A673 (cell line): Measurements from ENCODE around the gene BPIFB1. TPM values are rescaled to one million over a fixed set of nuclear protein-coding genes. Genes with fewer than 3 reads are reported as not detected.

Experiments used
- BruUV-seq: library from RNA; stranded (reverse); fragments of 400-500 nt; replicated peaks from 2 replicates; lab custom pipeline; 2021; lab: Mats Ljungman, UMichigan
- CTCF ChIA-PET: fragments of 300-600 bp; sonication (Branson Sonifier 250); formaldehyde crosslinking; loops from one replicate; lab custom pipeline; 2022; ENCODE audit warnings: antibody characterized with exemption; lab: Charles Lee
- POLR2A ChIA-PET: fragments of 300-600 bp; sonication (Branson Sonifier 250); formaldehyde crosslinking; loops from one replicate; lab custom pipeline; 2022; ENCODE audit warnings: antibody characterized with exemption; ENCODE audit not compliant: low non-redundant PET; lab: Charles Lee
- DNase-seq: peaks from one replicate; pipeline ENCODE4 v3.0.0-alpha.2; 2015; ENCODE audit warnings: low spot score
- H3K27ac ChIP-seq: fragments of 200-600 bp; sonication (generic); 2 replicates; pipeline ENCODE4 v1.5.1; 2016; ENCODE audit warnings: mixed run types, low read depth, mild to moderate bottlenecking, mixed read lengths, antibody characterized with exemption, low read length; ENCODE audit not compliant: poor library complexity, severe bottlenecking
- H3K27me3 ChIP-seq: fragments of 200-600 bp; sonication (generic); replicated peaks from 2 replicates; pipeline ENCODE4 v1.6.1; 2017; ENCODE audit warnings: mixed run types, low read depth, mild to moderate bottlenecking, mixed read lengths, antibody characterized with exemption, low read length; ENCODE audit not compliant: insufficient read depth, poor library complexity
- H3K36me3 ChIP-seq: fragments of 200-600 bp; sonication (generic); 2 replicates; pipeline ENCODE4 v1.6.1; 2016; ENCODE audit warnings: mixed run types, mild to moderate bottlenecking, mixed read lengths, antibody characterized with exemption, low read length; ENCODE audit not compliant: insufficient read depth, poor library complexity, severe bottlenecking
- H3K4me1 ChIP-seq: fragments of 200-600 bp; sonication (generic); 2 replicates; pipeline ENCODE4 v1.6.1; 2017; ENCODE audit warnings: mixed run types, mild to moderate bottlenecking, mixed read lengths, antibody characterized with exemption, low read length; ENCODE audit not compliant: insufficient read depth, poor library complexity, severe bottlenecking
- H3K4me3 ChIP-seq: fragments of 200-600 bp; sonication (generic); 2 replicates; pipeline ENCODE4 v1.5.1; 2016; ENCODE audit warnings: low read depth, mixed run types, mild to moderate bottlenecking, mixed read lengths, low read length; ENCODE audit not compliant: poor library complexity, severe bottlenecking
- H3K9me3 ChIP-seq: fragments of 200-600 bp; sonication (generic); 2 replicates; pipeline ENCODE4 v1.6.1; 2016; ENCODE audit warnings: mixed run types, low read depth, mild to moderate bottlenecking, mixed read lengths, antibody characterized with exemption, low read length; ENCODE audit not compliant: poor library complexity, severe bottlenecking
- EZH2 ChIP-seq: fragments of 200-600 bp; sonication (generic); IDR thresholded peaks from 2 replicates; pipeline ENCODE4 v1.6.1; 2017; ENCODE audit warnings: borderline replicate concordance, low read depth, mild to moderate bottlenecking, mixed read lengths, antibody characterized with exemption, low read length; ENCODE audit not compliant: poor library complexity, severe bottlenecking
- intact Hi-C: fragments of 100-400 bp; cut with micrococcal nuclease; formaldehyde crosslinking; loops from one replicate; pipeline ENCODE4 v1.10.0; 2022; ENCODE audit not compliant: unreplicated experiment
- total RNA-seq: library from RNA; stranded (reverse); gene quantifications from 2 replicates; pipeline ENCODE4 v1.2.3, GENCODE V29; 2021
- TF ChIP-seq, protein P1 (sequence below): fragments of 300-800, 200-600 bp; sonication (generic); conservative IDR thresholded peaks from 2 replicates; pipeline ENCODE4 v1.5.1; 2017; ENCODE audit warnings: low read depth, mild to moderate bottlenecking, antibody characterized with exemption, low read length, moderate library complexity, mixed read lengths

Gene BPIFB1
- total RNA-seq, 1 experiment from 2014 or later = not detected

DNA sequence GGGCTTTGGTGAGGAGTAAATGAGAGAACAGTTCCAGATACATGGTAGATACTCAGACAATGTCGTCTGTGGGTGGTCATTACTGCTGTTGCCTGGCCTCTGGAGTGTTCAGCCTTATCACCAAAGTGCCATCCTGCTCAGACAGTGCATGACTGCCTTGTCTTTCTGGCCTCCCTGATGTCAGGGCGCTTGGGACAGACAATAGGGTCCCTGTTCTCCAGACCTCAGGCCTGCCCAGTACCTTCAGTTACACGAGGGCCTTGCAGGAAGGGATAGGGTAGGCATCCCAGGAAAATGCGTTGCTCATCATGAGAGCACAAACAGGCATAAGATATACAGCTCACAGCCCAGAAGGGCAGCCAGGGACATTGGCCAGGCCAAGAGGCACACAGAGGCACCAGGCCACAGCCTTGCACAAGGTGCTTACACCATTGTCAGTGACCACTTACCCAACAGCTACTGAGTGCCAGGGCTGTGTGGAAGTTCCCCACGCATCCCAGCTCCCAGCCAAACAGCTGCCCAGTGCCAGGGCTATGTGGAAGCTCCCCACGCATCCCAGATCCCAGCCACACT is 27.4 kb downstream of the BPIFB1 start:
- ChIA-PET CTCF (no interaction called here), POLR2A (no interaction called here)
- DNase-seq = no peak
- Histone ChIP-seq H3K9me3 (no peaks in the 10 kb centered on the region), H3K4me3 (no peak overlapping the region), H3K36me3 (no peaks in the 10 kb centered on the region), H3K27me3 (no peaks in the 10 kb centered on the region), H3K4me1 (no peaks in the 10 kb centered on the region), H3K27ac (no peak overlapping the region)
- intact Hi-C loops = no loop called here
- no peak for TF ChIP-seq EZH2
- TF ChIP-seq, protein P1, sequence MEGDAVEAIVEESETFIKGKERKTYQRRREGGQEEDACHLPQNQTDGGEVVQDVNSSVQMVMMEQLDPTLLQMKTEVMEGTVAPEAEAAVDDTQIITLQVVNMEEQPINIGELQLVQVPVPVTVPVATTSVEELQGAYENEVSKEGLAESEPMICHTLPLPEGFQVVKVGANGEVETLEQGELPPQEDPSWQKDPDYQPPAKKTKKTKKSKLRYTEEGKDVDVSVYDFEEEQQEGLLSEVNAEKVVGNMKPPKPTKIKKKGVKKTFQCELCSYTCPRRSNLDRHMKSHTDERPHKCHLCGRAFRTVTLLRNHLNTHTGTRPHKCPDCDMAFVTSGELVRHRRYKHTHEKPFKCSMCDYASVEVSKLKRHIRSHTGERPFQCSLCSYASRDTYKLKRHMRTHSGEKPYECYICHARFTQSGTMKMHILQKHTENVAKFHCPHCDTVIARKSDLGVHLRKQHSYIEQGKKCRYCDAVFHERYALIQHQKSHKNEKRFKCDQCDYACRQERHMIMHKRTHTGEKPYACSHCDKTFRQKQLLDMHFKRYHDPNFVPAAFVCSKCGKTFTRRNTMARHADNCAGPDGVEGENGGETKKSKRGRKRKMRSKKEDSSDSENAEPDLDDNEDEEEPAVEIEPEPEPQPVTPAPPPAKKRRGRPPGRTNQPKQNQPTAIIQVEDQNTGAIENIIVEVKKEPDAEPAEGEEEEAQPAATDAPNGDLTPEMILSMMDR = no peak
- no TSS peak for BruUV-seq

DNA sequence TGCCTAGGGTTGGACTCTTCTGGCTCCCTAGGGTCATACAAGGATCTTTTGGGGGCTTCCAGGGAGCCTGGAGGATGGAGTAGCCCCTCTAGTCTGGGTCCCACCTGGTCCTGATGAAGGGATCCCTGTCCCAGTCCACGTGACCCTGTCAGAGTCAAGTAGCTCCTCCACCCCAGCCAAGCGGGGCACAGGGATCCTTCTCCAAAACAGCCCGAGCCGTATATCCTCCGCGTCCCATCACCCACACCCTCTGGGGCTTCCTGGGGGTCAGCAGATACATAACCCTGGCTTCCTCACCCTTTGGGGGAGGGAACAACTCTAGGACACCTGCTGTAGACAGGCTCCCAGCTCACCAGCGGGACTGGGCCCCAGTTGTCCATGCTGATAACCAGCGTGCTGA is 28.0 kb downstream of the BPIFB1 start:
- no peak overlapping the region for H3K4me3 ChIP-seq
- ChIA-PET CTCF (no interaction called here), POLR2A (no interaction called here)
- no peaks in the 10 kb centered on the region for H3K4me1 ChIP-seq
- TF ChIP-seq, protein P1 = no peak
- no peak for TF ChIP-seq EZH2
- no peak overlapping the region for H3K27ac ChIP-seq
- DNase-seq = no peak
- no peaks in the 10 kb centered on the region for H3K36me3 ChIP-seq
- intact Hi-C loops = no loop called here
- no peaks in the 10 kb centered on the region for H3K9me3 ChIP-seq
- BruUV-seq = no TSS peak
- H3K27me3 ChIP-seq = no peaks in the 10 kb centered on the region

DNA sequence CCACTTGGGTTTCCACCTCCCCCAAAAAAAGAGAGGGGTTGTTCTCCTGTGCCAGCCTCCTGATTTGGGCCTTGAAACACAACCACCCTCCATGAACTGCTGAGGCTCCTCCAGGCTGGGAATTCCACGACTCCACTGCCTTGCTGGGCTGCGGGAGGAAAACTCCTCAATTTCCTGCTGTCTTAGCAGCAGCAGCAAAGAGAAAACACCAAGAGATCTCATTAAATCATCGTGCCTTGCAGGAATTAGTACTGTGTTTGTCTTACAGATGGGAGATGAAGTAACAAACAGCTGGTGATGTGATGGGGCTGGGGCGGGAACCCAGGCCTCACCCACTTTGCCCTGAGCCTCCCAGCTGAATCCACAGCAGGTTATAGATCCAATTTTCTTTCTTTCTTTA is 29.0 kb downstream of the BPIFB1 start:
- BruUV-seq = no TSS peak
- Histone ChIP-seq H3K4me1 (no peaks in the 10 kb centered on the region), H3K27ac (no peak overlapping the region), H3K4me3 (no peak overlapping the region), H3K27me3 (no peaks in the 10 kb centered on the region), H3K36me3 (no peaks in the 10 kb centered on the region), H3K9me3 (no peaks in the 10 kb centered on the region)
- TF ChIP-seq, protein P1 = no peak
- TF ChIP-seq EZH2 = no peak
- ChIA-PET CTCF (no interaction called here), POLR2A (no interaction called here)
- no peak for DNase-seq
- intact Hi-C loops = no loop called here
